HG03045 (cell line): ENCODE results near the gene STARD13.
"Not testable (repeated sequence)": the region's sequence is repeated elsewhere in the genome, so short reads cannot be mapped to it uniquely, and the experiment has no call there.

ENCODE experiments used
- ATAC-seq: cut with Tn5 transposase; IDR thresholded peaks from one replicate; pipeline ENCODE4 v1.9.1; 2021; ENCODE audit warnings: mild to moderate bottlenecking, moderate library complexity; ENCODE audit not compliant: unreplicated experiment

The STARD13 gene

GRCh38 chr13:33181264-33181663 lies 104.3 kb downstream of the STARD13 start:
- ATAC-seq = no peak

- no peak for ATAC-seq
These were observed 105.3 kb downstream of the STARD13 start for GRCh38 chr13:33180122-33180804.

GRCh38 chr13:33179463-33179862 lies 106.1 kb downstream of the STARD13 start:
- ATAC-seq = no peak

DNA sequence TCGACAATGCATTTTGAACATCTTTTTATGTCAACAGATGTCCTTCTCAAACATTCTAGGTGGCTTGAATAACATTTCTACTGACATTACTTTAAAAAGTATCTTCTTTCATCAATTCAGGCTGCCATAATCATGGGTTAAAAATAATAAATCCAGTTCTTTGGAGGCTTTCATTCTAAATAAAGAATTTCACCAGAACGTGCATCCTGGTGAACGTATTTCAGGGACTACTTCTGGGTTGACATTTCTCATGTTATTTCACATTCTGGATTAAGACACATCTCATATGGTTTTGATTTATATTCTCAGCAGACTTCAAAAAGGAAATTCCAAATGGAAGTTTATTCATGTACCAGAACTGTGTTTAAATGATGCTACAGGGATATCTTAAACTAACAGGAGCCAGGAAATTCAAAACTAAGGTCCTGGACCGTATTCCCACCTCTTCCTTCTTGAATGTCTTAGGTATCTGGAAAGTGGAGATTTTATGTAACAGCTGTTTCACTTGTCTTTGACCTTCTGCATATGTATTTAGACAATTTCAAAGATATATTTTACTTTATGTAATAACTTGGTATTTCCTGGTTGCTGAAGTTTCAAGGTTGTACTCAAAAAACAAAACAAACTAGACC lies 107.2 kb downstream of the STARD13 start:
- ATAC-seq = no peak

DNA sequence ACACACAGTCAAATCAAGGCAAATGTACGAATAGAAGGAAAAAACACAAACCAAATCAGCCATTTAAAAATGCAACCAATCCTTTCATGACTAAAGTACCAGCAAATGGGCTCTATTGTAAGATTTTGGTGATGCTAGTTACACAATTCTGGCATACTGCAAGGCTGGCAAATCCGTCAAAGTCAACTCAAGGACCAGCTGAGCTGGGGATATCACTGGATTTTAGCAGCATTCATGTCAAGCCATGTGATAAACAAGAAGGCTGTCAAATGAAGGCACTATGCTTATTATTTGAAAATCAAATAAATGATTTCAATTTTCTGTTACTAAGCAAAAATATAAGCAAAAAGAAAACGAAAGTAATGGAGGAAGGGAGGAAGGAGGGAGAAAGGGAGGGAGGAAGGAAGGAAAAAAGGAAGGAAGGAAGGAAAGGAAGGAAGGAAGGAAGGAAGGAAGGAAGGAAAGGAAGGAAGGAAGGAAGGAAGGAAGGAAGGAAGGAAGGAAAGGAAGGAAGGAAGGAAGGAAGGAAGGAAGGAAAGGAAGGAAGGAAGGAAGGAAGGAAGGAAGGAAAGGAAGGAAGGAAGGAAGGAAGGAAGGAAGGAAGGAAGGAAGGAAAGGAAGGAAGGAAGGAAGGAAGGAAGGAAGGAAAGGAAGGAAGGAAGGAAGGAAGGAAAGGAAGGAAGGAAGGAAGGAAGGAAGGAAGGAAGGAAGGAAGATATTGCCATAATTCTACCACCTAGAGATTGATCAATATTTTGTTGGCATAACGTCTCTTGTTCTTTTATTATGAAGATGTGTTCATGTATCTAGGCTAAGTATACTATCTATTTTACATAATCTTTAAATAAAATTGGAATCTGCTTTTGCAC lies 108.0 kb downstream of the STARD13 start:
- not testable (repeated sequence) for ATAC-seq

- ATAC-seq = no peak
These were observed 109.0 kb downstream of the STARD13 start for GRCh38 chr13:33176526-33176925.

GRCh38 chr13:33175991-33176390 lies 109.6 kb downstream of the STARD13 start:
- ATAC-seq = no peak

DNA sequence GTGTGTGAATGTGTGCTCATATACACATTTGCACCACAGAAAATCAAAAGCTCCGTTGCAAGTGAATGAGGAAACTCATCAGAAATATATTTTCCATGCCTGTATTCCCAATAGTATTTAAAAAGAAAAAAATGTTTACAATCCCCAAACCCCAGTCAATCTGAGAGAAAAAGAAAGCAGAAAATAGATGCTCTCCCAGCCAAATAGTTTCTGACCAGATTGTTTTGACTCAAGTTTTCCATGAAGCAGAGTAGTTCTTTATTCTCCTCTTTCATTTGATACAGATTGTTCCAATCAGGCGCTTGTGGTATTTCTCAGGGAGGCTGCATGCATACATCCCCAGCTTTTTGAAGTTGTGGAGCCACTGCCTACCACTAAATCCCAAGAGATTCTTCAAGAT lies 110.6 kb downstream of the STARD13 start:
- ATAC-seq = no peak

DNA sequence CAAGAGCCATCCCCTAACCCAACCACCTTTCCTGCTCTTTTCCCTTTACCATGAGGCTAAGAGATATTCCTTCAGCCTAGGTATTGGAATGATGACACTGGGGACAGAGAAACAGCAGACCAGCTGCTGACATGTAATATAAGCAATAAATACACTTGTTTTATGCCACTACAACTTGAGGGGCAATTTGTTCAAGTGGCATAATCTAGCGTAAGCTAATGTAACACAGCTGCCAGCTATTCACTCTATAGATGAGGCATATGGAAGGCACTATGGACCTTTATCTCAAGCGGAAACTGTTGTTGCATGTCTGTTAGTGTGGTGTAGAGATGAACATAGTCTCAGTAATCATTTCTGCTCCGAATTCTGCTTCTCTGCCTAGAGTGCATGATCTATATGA lies 111.1 kb downstream of the STARD13 start:
- ATAC-seq = no peak

- ATAC-seq = no peak
These were observed 112.6 kb downstream of the STARD13 start for GRCh38 chr13:33172911-33173310.

- ATAC-seq = no peak
These were observed 113.2 kb downstream of the STARD13 start for GRCh38 chr13:33172400-33172799.

GRCh38 chr13:33169273-33169980 lies 116.1 kb downstream of the STARD13 start:
- no peak for ATAC-seq

DNA sequence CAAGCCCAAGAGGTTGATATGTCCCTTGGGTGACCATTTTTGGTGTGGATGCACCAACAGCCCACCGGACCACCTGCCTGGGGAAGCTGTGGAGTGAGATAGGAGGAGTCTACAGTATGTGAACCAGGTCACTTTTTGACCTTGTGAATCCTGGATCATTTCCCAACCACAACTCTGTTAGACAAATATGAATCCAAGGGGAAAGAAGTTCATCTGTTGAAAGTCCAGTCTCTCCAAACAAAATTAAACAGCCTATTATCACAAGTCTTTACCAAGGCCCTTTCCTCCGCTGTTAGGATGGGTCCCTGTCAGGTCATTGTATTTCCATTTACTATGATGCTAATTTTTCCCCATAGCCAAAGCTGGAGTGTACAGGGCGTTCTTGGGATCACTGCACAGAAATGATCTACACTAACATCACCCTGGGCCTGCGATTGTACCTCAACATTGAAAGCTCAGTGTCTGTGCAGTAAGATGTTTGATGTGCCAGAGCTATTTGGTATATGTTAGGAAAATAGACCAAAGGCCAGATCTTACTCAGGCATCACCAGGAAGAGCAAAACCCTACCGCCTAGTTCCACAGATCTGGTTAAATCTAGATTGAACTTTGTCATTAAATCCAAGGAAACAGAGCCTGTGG lies 117.1 kb downstream of the STARD13 start:
- ATAC-seq = no peak

DNA sequence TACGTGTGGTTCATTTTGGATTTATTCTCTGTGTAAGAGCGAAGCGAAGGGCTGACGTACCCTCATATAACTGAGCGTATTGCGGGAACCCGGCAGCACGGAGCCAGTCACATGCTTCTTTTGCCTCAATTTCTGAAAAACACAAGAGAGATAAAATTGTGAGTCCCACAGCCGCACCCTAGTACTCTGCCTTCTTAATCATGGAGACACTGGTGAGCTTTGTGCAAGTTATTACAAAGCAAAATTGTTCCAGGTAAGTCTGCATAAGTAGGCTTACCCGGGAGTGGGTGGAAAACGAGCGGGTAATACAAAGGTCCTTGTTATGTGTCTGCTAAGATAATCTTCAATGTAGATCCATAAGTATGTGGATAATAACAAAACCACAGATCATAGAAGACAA lies 118.1 kb downstream of the STARD13 start:
- no peak for ATAC-seq

GRCh38 chr13:33165787-33166186 lies 119.8 kb downstream of the STARD13 start:
- ATAC-seq = no peak

DNA sequence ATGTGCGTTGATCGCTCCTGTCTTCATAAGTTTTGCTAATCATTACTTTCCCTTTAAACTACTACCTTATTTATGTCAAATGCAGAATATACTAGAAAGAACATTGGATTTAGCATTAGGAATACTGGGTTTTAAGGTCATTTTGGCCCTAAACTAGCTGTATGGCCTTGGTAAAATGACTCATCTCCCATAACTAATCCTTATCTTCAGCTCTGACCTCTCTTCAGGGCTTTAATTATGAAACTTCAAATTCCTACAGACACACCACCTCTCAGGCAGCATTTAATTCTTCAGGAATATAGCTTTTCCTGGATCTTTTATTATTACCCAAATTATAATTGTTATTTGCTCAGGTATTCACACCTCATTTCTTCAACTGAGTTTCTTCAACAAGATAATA lies 121.2 kb downstream of the STARD13 start:
- ATAC-seq = no peak

DNA sequence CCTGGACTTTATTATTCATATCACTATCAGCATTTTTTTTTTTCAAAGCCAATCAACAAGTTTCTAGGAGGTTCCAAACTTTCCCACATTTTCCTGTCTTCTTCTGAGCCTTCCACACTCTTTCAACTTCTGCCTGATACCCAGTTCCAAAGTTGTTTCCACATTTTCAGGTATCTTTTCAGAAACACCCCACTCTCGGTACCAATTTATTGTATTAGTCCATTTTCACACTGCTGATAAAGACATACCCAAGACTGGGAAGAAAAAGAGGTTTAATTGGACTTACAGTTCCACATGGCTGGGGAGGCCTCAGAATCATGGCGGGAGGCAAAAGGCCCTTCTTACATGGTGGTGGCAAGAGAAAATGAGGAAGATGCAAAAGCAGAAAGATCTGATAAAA lies 122.8 kb downstream of the STARD13 start:
- not testable (repeated sequence) for ATAC-seq

DNA sequence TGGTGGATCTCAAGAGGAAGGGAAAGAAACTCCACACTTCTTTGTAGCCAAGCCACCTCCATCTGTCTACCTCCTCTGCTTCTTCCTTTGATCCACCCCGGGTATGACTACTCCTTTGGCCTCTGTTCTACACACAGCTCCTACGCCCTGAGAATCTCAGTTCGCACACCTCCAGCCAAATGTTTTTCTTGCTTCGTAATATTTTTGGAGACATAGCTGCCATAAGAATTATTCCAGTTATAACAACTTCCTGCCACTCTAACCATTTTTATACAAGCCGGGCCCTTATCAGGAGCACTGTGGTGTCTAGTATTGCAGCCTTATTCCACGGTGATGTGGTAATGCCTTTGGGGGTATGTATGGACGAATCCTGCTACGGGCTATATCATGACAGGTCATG lies 126.7 kb downstream of the STARD13 start:
- ATAC-seq = no peak

DNA sequence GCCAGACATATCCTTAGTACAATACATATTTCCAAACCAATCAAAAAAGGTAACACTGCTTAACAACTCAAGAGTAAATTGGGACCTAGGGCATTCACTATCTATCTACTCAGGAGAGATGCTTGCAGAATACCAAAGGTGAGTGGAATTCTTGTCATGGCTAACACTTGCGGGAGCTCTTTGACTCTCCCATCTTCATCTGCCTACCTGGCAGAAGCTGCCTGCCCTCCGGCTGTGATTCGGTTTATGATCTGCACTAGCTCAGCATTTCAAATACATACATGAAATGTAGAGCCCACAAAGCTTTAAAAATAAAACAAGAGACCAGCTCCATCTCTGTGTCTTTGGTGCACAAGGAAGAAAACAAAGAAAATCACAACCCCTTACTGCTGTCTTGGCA lies 127.3 kb downstream of the STARD13 start:
- no peak for ATAC-seq

DNA sequence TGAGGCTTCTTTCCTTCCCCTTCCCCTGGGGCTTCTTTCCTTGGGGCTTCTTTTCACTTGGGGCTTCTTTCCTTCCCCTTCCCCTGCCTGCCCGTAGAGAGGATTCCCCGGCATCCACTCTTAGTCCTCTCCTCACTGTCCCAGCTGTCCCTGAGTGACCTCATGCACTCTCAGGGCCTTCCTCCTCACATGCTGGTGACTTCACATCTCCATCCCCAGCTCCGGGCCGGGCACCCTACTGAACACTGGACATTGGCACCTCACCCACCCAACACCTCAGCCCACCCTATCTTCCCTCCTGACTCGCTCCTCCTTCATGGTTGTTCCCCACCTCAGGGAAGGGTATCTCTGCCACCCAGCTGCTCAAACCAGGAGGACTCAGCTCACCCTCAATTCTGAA lies 130.6 kb downstream of the STARD13 start:
- ATAC-seq = no peak
